ENCODE measurements around the gene SPA17.

Gene SPA17

DNA sequence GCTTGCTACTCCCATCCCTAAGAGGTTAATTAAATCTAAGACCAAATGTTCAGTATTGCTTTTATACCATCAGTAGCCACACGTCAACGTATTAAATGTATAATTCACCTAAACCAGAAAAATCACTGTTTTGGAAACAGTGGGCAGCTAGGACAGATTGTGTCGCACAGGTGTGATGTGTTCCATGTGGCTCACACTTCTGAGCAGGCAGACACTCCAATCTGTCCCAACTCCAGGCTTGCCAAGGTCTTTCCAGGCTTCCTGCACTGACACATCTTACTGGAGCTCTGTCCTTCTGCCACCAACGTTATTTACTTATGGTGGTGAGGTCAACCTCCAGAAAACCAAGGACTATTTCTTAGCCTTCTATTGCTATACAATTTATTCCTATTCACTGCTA is 11.6 kb upstream of the SPA17 start:
- no peak for DNase-seq
- Histone ChIP-seq H3K79me1 (replicated peaks; ENCODE audit: low read length, poor library complexity, severe bottlenecking) (no peaks in the 10 kb centered on the region), H3K9ac (ENCODE audit: low read length) (no peak overlapping the region), H3K27ac (ENCODE audit: low read length, poor library complexity, severe bottlenecking) (no peak overlapping the region), H3K18ac (ENCODE audit: low read depth in 1 of 2, low read length in 2 of 2) (no peak overlapping the region), H4K8ac (ENCODE audit: low read length) (no peak overlapping the region), H3K4me3 (ENCODE audit: insufficient read depth in 1 of 2, low read depth in 1 of 2, low read length in 2 of 2) (no peak overlapping the region), H3K23ac (ENCODE audit: low read length in 2 of 2) (no peak overlapping the region), H3K9me3 (ENCODE audit: control insufficient read depth, low read length) (no peaks in the 10 kb centered on the region), H2BK120ac (ENCODE audit: low read depth, low read length) (no peak overlapping the region), H3K14ac (ENCODE audit: low read length in 2 of 2) (no peak overlapping the region), H3K27me3 (ENCODE audit: control insufficient read depth in 1 of 2, insufficient read depth in 1 of 2, low read length in 2 of 2) (peaks cover 0 to 8% of the 10 kb centered on the region in 2 experiments), H3K4me2 (ENCODE audit: low read length, poor library complexity, severe bottlenecking) (no peak overlapping the region), H4K91ac (ENCODE audit: low read length) (no peak overlapping the region), H3K4ac (ENCODE audit: low read depth in 1 of 2, low read length in 2 of 2) (no peak overlapping the region), H3K36me3 (ENCODE audit: control insufficient read depth in 1 of 2, insufficient read depth in 2 of 2, low read depth in 1 of 2, low read length in 2 of 2) (peaks cover 0 to 10% of the 10 kb centered on the region in 2 experiments), H2BK15ac (ENCODE audit: low read depth, poor library complexity, severe bottlenecking) (no peak overlapping the region), H3K4me1 (ENCODE audit: control insufficient read depth, insufficient read depth, low read depth, low read length) (no peaks in the 10 kb centered on the region), H2BK5ac (ENCODE audit: low read depth, low read length, poor library complexity, severe bottlenecking) (no peak overlapping the region), H2AFZ (ENCODE audit: low read depth, low read length) (no peak overlapping the region), H2BK12ac (ENCODE audit: low read length in 2 of 2) (no peak overlapping the region), H2AK5ac (ENCODE audit: low read length, severe bottlenecking) (no peak overlapping the region)
- 86% methylated on average over 4 of the region's 4 CpGs for WGBS

GRCh38 chr11:124663861-124664260 is 9.8 kb upstream of the SPA17 start:
- WGBS, result 100% methylated on average over 2 of the region's 2 CpGs
- Histone ChIP-seq H2AFZ (ENCODE audit: low read depth, low read length) (no peak overlapping the region), H3K9ac (ENCODE audit: low read length) (no peak overlapping the region)

DNA sequence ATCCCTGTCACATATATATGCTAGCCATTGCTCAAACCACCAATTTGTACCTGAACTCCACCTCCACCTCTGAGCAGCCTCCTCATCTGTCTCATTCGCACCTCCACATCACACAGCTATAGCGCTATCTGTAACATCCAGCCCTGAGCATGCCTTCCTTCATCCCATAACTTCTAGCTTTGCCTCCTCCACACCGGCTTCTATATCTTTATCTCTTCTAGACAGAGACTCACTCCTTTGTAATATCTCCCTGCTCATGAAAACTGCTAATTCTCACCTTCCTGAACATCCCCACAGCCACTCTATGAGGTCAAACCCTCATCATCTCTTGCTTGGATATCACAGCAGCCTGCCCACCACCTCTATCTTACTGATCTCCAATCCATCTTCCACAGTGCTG is 6.1 kb upstream of the SPA17 start:
- Histone ChIP-seq H4K91ac (ENCODE audit: low read length) (no peak overlapping the region), H2BK120ac (ENCODE audit: low read depth, low read length) (no peak overlapping the region), H3K79me1 (replicated peaks; ENCODE audit: low read length, poor library complexity, severe bottlenecking) (no peaks in the 10 kb centered on the region), H2BK5ac (ENCODE audit: low read depth, low read length, poor library complexity, severe bottlenecking) (no peak overlapping the region), H3K36me3 (ENCODE audit: control insufficient read depth in 1 of 2, insufficient read depth in 2 of 2, low read depth in 1 of 2, low read length in 2 of 2) (peaks cover 0 to 21% of the 10 kb centered on the region in 2 experiments), H2BK12ac (ENCODE audit: low read length in 2 of 2) (no peak overlapping the region), H3K4ac (ENCODE audit: low read depth in 1 of 2, low read length in 2 of 2) (no peak overlapping the region), H3K9ac (ENCODE audit: low read length) (no peak overlapping the region), H3K18ac (ENCODE audit: low read depth in 1 of 2, low read length in 2 of 2) (no peak overlapping the region), H3K9me3 (ENCODE audit: control insufficient read depth, low read length) (no peaks in the 10 kb centered on the region), H3K27me3 (ENCODE audit: control insufficient read depth in 1 of 2, insufficient read depth in 1 of 2, low read length in 2 of 2) (peaks cover 0 to 14% of the 10 kb centered on the region in 2 experiments), H3K4me3 (ENCODE audit: insufficient read depth in 1 of 2, low read depth in 1 of 2, low read length in 2 of 2) (no peak overlapping the region), H3K27ac (ENCODE audit: low read length, poor library complexity, severe bottlenecking) (no peak overlapping the region), H3K14ac (ENCODE audit: low read length in 2 of 2) (no peak overlapping the region), H2BK15ac (ENCODE audit: low read depth, poor library complexity, severe bottlenecking) (no peak overlapping the region), H3K4me1 (ENCODE audit: control insufficient read depth, insufficient read depth, low read depth, low read length) (no peaks in the 10 kb centered on the region), H4K8ac (ENCODE audit: low read length) (no peak overlapping the region), H2AFZ (ENCODE audit: low read depth, low read length) (no peak overlapping the region), H3K4me2 (ENCODE audit: low read length, poor library complexity, severe bottlenecking) (no peak overlapping the region), H2AK5ac (ENCODE audit: low read length, severe bottlenecking) (no peak overlapping the region), H3K23ac (ENCODE audit: low read length in 2 of 2) (no peak overlapping the region)
- 85% methylated on average over 3 of the region's 3 CpGs for WGBS
- no peak for DNase-seq

More at GRCh38 chr11:124663861-124664260, 9.8 kb upstream of the SPA17 start:
- H2BK120ac ChIP-seq (ENCODE audit: low read depth, low read length), result no peak overlapping the region
- H3K18ac ChIP-seq (ENCODE audit: low read depth in 1 of 2, low read length in 2 of 2), result no peak overlapping the region
- no peak overlapping the region for H3K27ac ChIP-seq (ENCODE audit: low read length, poor library complexity, severe bottlenecking)
- no peak overlapping the region for H3K14ac ChIP-seq (ENCODE audit: low read length in 2 of 2)
- H3K23ac ChIP-seq (ENCODE audit: low read length in 2 of 2), result no peak overlapping the region
- H2AK5ac ChIP-seq (ENCODE audit: low read length, severe bottlenecking), result no peak overlapping the region
- no peaks in the 10 kb centered on the region for H3K4me1 ChIP-seq (ENCODE audit: control insufficient read depth, insufficient read depth, low read depth, low read length)
- no peak overlapping the region for H2BK12ac ChIP-seq (ENCODE audit: low read length in 2 of 2)
- no peaks in the 10 kb centered on the region for H3K9me3 ChIP-seq (ENCODE audit: control insufficient read depth, low read length)
- H4K8ac ChIP-seq (ENCODE audit: low read length), result no peak overlapping the region
- peaks cover 0 to 21% of the 10 kb centered on the region in 2 experiments for H3K36me3 ChIP-seq (ENCODE audit: control insufficient read depth in 1 of 2, insufficient read depth in 2 of 2, low read depth in 1 of 2, low read length in 2 of 2)
- no peak overlapping the region for H2BK5ac ChIP-seq (ENCODE audit: low read depth, low read length, poor library complexity, severe bottlenecking)
- no peak overlapping the region for H3K4me2 ChIP-seq (ENCODE audit: low read length, poor library complexity, severe bottlenecking)
- no peak overlapping the region for H3K4ac ChIP-seq (ENCODE audit: low read depth in 1 of 2, low read length in 2 of 2)
- peaks cover 0 to 9% of the 10 kb centered on the region in 2 experiments for H3K27me3 ChIP-seq (ENCODE audit: control insufficient read depth in 1 of 2, insufficient read depth in 1 of 2, low read length in 2 of 2)
- no peak overlapping the region for H3K4me3 ChIP-seq (ENCODE audit: insufficient read depth in 1 of 2, low read depth in 1 of 2, low read length in 2 of 2)
- no peak overlapping the region for H4K91ac ChIP-seq (ENCODE audit: low read length)
- DNase-seq, result no peak
- H3K79me1 ChIP-seq (replicated peaks; ENCODE audit: low read length, poor library complexity, severe bottlenecking), result no peaks in the 10 kb centered on the region
- no peak overlapping the region for H2BK15ac ChIP-seq (ENCODE audit: low read depth, poor library complexity, severe bottlenecking)

- 20% methylated on average over 8 of the region's 8 CpGs for WGBS
- peaks cover 3% of the 10 kb centered on the region for H3K4me1 ChIP-seq (ENCODE audit: control insufficient read depth, insufficient read depth, low read depth, low read length)
- no peak overlapping the region for H3K18ac ChIP-seq (ENCODE audit: low read depth in 1 of 2, low read length in 2 of 2)
Observed at GRCh38 chr11:124669193-124669592, 4.5 kb upstream of the SPA17 start.

More at GRCh38 chr11:124669193-124669592, 4.5 kb upstream of the SPA17 start:
- DNase-seq, result peak; percentile 49
- Histone ChIP-seq H2BK5ac (ENCODE audit: low read depth, low read length, poor library complexity, severe bottlenecking) (no peak overlapping the region), H3K4ac (ENCODE audit: low read depth in 1 of 2, low read length in 2 of 2) (no peak overlapping the region), H3K14ac (ENCODE audit: low read length in 2 of 2) (no peak overlapping the region), H3K4me3 (ENCODE audit: insufficient read depth in 1 of 2, low read depth in 1 of 2, low read length in 2 of 2) (no peak overlapping the region), H2BK12ac (ENCODE audit: low read length in 2 of 2) (no peak overlapping the region), H2BK15ac (ENCODE audit: low read depth, poor library complexity, severe bottlenecking) (no peak overlapping the region), H2AK5ac (ENCODE audit: low read length, severe bottlenecking) (no peak overlapping the region), H2AFZ (ENCODE audit: low read depth, low read length) (no peak overlapping the region), H3K27me3 (ENCODE audit: control insufficient read depth in 1 of 2, insufficient read depth in 1 of 2, low read length in 2 of 2) (peaks cover 0 to 14% of the 10 kb centered on the region in 2 experiments), H2BK120ac (ENCODE audit: low read depth, low read length) (no peak overlapping the region), H3K27ac (ENCODE audit: low read length, poor library complexity, severe bottlenecking) (no peak overlapping the region), H3K79me1 (replicated peaks; ENCODE audit: low read length, poor library complexity, severe bottlenecking) (peaks cover under 1% of the 10 kb centered on the region), H3K4me2 (ENCODE audit: low read length, poor library complexity, severe bottlenecking) (no peak overlapping the region), H3K36me3 (ENCODE audit: control insufficient read depth in 1 of 2, insufficient read depth in 2 of 2, low read depth in 1 of 2, low read length in 2 of 2) (peaks cover 0 to 21% of the 10 kb centered on the region in 2 experiments), H3K23ac (ENCODE audit: low read length in 2 of 2) (no peak overlapping the region), H4K8ac (ENCODE audit: low read length) (no peak overlapping the region), H4K91ac (ENCODE audit: low read length) (no peak overlapping the region), H3K9ac (ENCODE audit: low read length) (no peak overlapping the region), H3K9me3 (ENCODE audit: control insufficient read depth, low read length) (no peaks in the 10 kb centered on the region)
